Neural cell (in vitro differentiated cells): ENCODE data around the gene RFX3. TPM values are rescaled to one million over a fixed set of nuclear protein-coding genes. Genes with fewer than 3 reads are reported as not detected.

Source experiments
- H2AFZ ChIP-seq: fragments of 200-600, 300-800 bp; sonication (generic), shearing (Covaris generic); 2 replicates; pipeline ENCODE4 v1.6.0; 2014; ENCODE audit warnings: low read depth, mild to moderate bottlenecking, antibody characterized with exemption, low read length, moderate library complexity
- H3F3A ChIP-seq: fragments of 200-600 bp; shearing (Covaris generic); 2 replicates; pipeline ENCODE4 v1.6.1; 2016; ENCODE audit warnings: mild to moderate bottlenecking, moderate library complexity, mixed read lengths, antibody characterized with exemption, low read length; ENCODE audit not compliant: insufficient read depth, poor library complexity, severe bottlenecking
- H3K27ac ChIP-seq: fragments of 200-600, 300-800 bp; sonication (generic), shearing (Covaris generic); 2 replicates; pipeline ENCODE4 v1.5.1; 2014; ENCODE audit warnings: mild to moderate bottlenecking, low read length, moderate library complexity
- H3K27me3 ChIP-seq: fragments of 300-800, 200-600 bp; sonication (generic), shearing (Covaris generic); 2 replicates; pipeline ENCODE4 v1.6.0; 2014; ENCODE audit warnings: mild to moderate bottlenecking, low read depth, low read length, moderate library complexity; ENCODE audit not compliant: insufficient read depth
- H3K36me3 ChIP-seq: fragments of 300-800, 200-600 bp; sonication (generic), shearing (Covaris generic); 2 replicates; pipeline ENCODE4 v1.5.1; 2014; ENCODE audit warnings: mild to moderate bottlenecking, antibody characterized with exemption, low read length, moderate library complexity; ENCODE audit not compliant: insufficient read depth
- H3K4me2 ChIP-seq: fragments of 300-800, 200-600 bp; sonication (generic), shearing (Covaris generic); 2 replicates; pipeline ENCODE4 v1.6.0; 2014; ENCODE audit warnings: mild to moderate bottlenecking, low read length
- H3K4me3 ChIP-seq: fragments of 300-800, 200-600 bp; sonication (generic), shearing (Covaris generic); 2 replicates; pipeline ENCODE4 v1.5.1; 2014; ENCODE audit warnings: mild to moderate bottlenecking, low read length, moderate library complexity
- H3K79me2 ChIP-seq: fragments of 200-600 bp; shearing (Covaris generic); replicated peaks from 2 replicates; pipeline ENCODE4 v1.6.0; 2014; ENCODE audit warnings: mild to moderate bottlenecking, low read length, moderate library complexity; ENCODE audit not compliant: insufficient read depth
- H3K9ac ChIP-seq: fragments of 300-800, 200-600 bp; sonication (generic), shearing (Covaris generic); 2 replicates; pipeline ENCODE4 v1.6.1; 2016; ENCODE audit warnings: mild to moderate bottlenecking, low read length, mixed read lengths
- H3K9me2 ChIP-seq: fragments of 200-600 bp; shearing (Covaris generic); 2 replicates; pipeline ENCODE4 v1.6.1; 2016; ENCODE audit warnings: mild to moderate bottlenecking, low read length, mixed read lengths; ENCODE audit not compliant: insufficient read depth
- H3K9me3 ChIP-seq: fragments of 200-600, 300-800 bp; sonication (generic), shearing (Covaris generic); 2 replicates; pipeline ENCODE4 v1.6.1; 2016; ENCODE audit warnings: mild to moderate bottlenecking, mixed run types, low read length, moderate library complexity, mixed read lengths
- H4K20me1 ChIP-seq: fragments of 200-600 bp; shearing (Covaris generic); 2 replicates; pipeline ENCODE4 v1.6.1; 2016; ENCODE audit warnings: mild to moderate bottlenecking, mixed run types; ENCODE audit not compliant: insufficient read depth
- CTCF ChIP-seq: fragments of 450-650 bp; IDR thresholded peaks from 2 replicates; pipeline ENCODE4 v1.5.1; 2014; ENCODE audit warnings: antibody characterized with exemption, mild to moderate bottlenecking, moderate library complexity; ENCODE audit not compliant: poor library complexity, severe bottlenecking
- EP300 ChIP-seq: fragments of 450-650 bp; conservative IDR thresholded peaks from 2 replicates; pipeline ENCODE4 v1.6.1; 2014; ENCODE audit warnings: antibody characterized with exemption, mild to moderate bottlenecking, moderate library complexity; ENCODE audit not compliant: poor library complexity, severe bottlenecking
- MXI1 ChIP-seq: fragments of 450-650 bp; conservative IDR thresholded peaks from 2 replicates; pipeline ENCODE4 v1.6.1; 2014; ENCODE audit warnings: antibody characterized with exemption, mild to moderate bottlenecking; ENCODE audit not compliant: poor library complexity, severe bottlenecking
- POLR2AphosphoS5 ChIP-seq: IDR thresholded peaks from 2 replicates; pipeline ENCODE4 v1.6.1; 2012
- RAD21 ChIP-seq: fragments of 450-650 bp; conservative IDR thresholded peaks from 2 replicates; pipeline ENCODE4 v1.6.1; 2014; ENCODE audit warnings: antibody characterized with exemption, mild to moderate bottlenecking, moderate library complexity
- REST ChIP-seq: IDR thresholded peaks from 2 replicates; pipeline ENCODE4 v1.6.1; 2012; ENCODE audit warnings: borderline replicate concordance
- SMC3 ChIP-seq: fragments of 450-650 bp; conservative IDR thresholded peaks from 2 replicates; pipeline ENCODE4 v1.6.1; 2014; ENCODE audit warnings: antibody characterized with exemption, mild to moderate bottlenecking, moderate library complexity; ENCODE audit not compliant: poor library complexity
- TAF1 ChIP-seq: IDR thresholded peaks from 2 replicates; pipeline ENCODE4 v1.6.1; 2012; ENCODE audit warnings: low read depth
- polyA plus RNA-seq: library from polyadenylated mRNA; depleted of rRNA; stranded (reverse); fragments of >200 nt; gene quantifications from 2 replicates; pipeline ENCODE4 v1.2.3, GENCODE V29; 2014

RFX3 gene
- polyA plus RNA-seq, 1 donor from 2014 or later, result 27.6 TPM

- H3K4me3 ChIP-seq, result no peak overlapping the region
- H3K79me2 ChIP-seq, result no peaks in the 10 kb centered on the region
- H3K9me2 ChIP-seq, result no peaks in the 10 kb centered on the region
- no peaks in the 10 kb centered on the region for H3K9me3 ChIP-seq
- no peaks in the 10 kb centered on the region for H4K20me1 ChIP-seq
- no peak overlapping the region for H2AFZ ChIP-seq
- H3K36me3 ChIP-seq, result no peaks in the 10 kb centered on the region
- TF ChIP-seq TAF1 (no peak), REST (no peak), MXI1 (no peak), POLR2AphosphoS5 (no peak), CTCF (no peak)
- H3F3A ChIP-seq, result no peaks in the 10 kb centered on the region
- no peak overlapping the region for H3K9ac ChIP-seq
- H3K4me2 ChIP-seq, result no peak overlapping the region
- no peaks in the 10 kb centered on the region for H3K27me3 ChIP-seq
- no peak overlapping the region for H3K27ac ChIP-seq
Measured at GRCh38 chr9:3299872-3300271, 225.9 kb downstream of the RFX3 start.

GRCh38 chr9:3296536-3296935 lies 229.3 kb downstream of the RFX3 start:
- H3K9ac ChIP-seq, result no peak overlapping the region
- TF ChIP-seq TAF1 (no peak), POLR2AphosphoS5 (no peak), RAD21 (no peak), CTCF (no peak), EP300 (no peak), MXI1 (no peak), SMC3 (no peak), REST (no peak)
- H3K27me3 ChIP-seq, result no peaks in the 10 kb centered on the region
- H3K27ac ChIP-seq, result no peak overlapping the region
- H3F3A ChIP-seq, result no peaks in the 10 kb centered on the region
- H3K4me3 ChIP-seq, result no peak overlapping the region
- no peaks in the 10 kb centered on the region for H3K9me3 ChIP-seq
- H4K20me1 ChIP-seq, result no peaks in the 10 kb centered on the region
- no peak overlapping the region for H2AFZ ChIP-seq
- no peak overlapping the region for H3K4me2 ChIP-seq
- peaks cover 7% of the 10 kb centered on the region for H3K36me3 ChIP-seq
- H3K79me2 ChIP-seq, result no peaks in the 10 kb centered on the region
- no peaks in the 10 kb centered on the region for H3K9me2 ChIP-seq
